Motor neuron (in vitro differentiated cells): ENCODE data around the gene SFI1. TPM values are rescaled to one million over a fixed set of nuclear protein-coding genes. Genes with fewer than 3 reads are reported as not detected.
"Not testable (repeated sequence)": the region's sequence is repeated elsewhere in the genome, so short reads cannot be mapped to it uniquely, and the experiment has no call there.

Experiments used
- ATAC-seq, 8 experiments: fragments of 200-7000 bp; cut with Tn5 transposase; replicated peaks in 6 of 8; 2 replicates each; pipeline ENCODE4 v1.8.0; 2021; ENCODE audit warnings: mild to moderate bottlenecking in 8 of 8, moderate library complexity in 8 of 8
- H3K27ac ChIP-seq, 2 donors: fragments of 250-450 bp; sonication (Bioruptor Pico); 2 replicates each; pipeline ENCODE4 v1.9.0; 2021; ENCODE audit warnings: antibody characterized with exemption in 2 of 2, mild to moderate bottlenecking in 2 of 2, moderate library complexity in 1 of 2
- H3K4me1 ChIP-seq, 2 donors: fragments of 250-450 bp; sonication (Bioruptor Pico); replicated peaks in 1 of 2; 2 replicates each; pipeline ENCODE4 v1.6.1; 2021; ENCODE audit warnings: antibody characterized with exemption in 2 of 2, mild to moderate bottlenecking in 2 of 2, moderate library complexity in 1 of 2
- H3K4me3 ChIP-seq, 5 donors: fragments of 250-450 bp; sonication (Bioruptor Pico); 2 replicates each; pipeline ENCODE4 v1.9.0; 2021; ENCODE audit warnings: antibody characterized with exemption in 5 of 5, mild to moderate bottlenecking in 5 of 5, moderate library complexity in 4 of 5
- WGBS, 10 experiments: fragments of 450-650 bp; shearing (Covaris generic); methylation state at CpG; one replicate each; pipeline ENCODE4 v1.0.0; 2022; 5-methylcytosine and 5-hydroxymethylcytosine counted together
- in situ Hi-C, 9 experiments: fragments of 400-800 bp; cut with MboI; loops; one replicate each; pipeline ENCODE4 v1.15.0; 2021; ENCODE audit warnings: low sequenced_read_pairs in 9 of 9, low pct_unique_long_range_greater_than_20kb in 2 of 9; ENCODE audit not compliant: unreplicated experiment in 9 of 9
- total RNA-seq, 8 experiments: library from RNA; unstranded; fragments of 300-600 nt; gene quantifications; 2 replicates each; pipeline versions ENCODE4 v1.2.3 to v1.2.4, GENCODE V29; 2022

The SFI1 gene
- total RNA-seq, 8 experiments from 2014 or later = 5.2 to 23.1 (median 14.4) TPM

DNA sequence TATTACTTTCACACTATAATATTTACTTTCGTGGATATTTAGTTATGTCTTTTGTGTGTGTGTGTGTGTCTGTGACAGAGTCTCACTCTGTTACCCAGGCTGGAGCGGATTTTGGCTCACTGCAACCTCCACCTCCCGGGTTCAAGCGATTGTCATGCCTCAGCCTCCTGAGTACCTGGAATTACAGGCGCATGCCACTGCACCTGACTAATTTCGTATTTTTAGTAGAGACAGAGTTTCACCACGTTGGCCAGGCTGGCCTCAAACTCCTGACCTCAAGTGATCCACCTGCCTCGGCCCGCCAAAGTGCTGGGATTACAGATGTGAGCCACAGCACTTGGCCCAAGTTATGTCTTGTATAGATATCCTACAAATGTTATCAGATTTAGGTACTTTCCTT is 155.8 kb downstream of the SFI1 start:
- 57 to 100% (median 90%) methylated on average over 1 to 8 of the region's 9 CpGs; no CpG with 5 or more reads in 2 of the 10 experiments for WGBS, 10 experiments
- ATAC-seq = no peak
- peaks cover 0 to 3% of the 10 kb centered on the region in 2 donors for H3K4me1 ChIP-seq
- no peak overlapping the region for H3K27ac ChIP-seq
- in situ Hi-C loops = loop anchor here in 2 of 9 experiments (25.0 kb wide), 1 partner anchor 310 kb away; no protein-coding TSS in a partner anchor
- H3K4me3 ChIP-seq = no peak overlapping the region

GRCh38 chr22:31652911-31653684 is 156.8 kb downstream of the SFI1 start:
- ATAC-seq = no peak
- WGBS, 10 experiments = 74 to 100% (median 90%) methylated on average over 2 to 9 of the region's 9 CpGs; no CpG with 5 or more reads in 1 of the 10 experiments

DNA sequence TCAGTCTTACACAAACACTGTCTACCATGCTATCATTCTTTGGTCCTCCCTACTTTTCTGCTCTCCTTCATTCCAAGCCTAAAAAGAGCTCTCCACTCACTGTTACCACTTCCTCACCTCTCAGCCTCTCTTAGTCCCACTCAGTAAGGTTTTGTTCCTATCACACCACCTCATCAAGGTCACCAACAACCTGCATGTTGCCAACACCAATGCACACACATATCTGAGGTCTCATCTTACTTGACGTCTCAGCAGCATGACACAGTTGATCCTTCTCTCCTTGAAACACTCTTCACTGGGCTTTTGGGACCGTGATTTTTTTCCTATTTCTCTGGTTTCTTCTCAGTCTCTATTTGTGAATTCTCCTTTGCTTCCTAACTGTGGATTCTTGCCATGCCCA is 157.6 kb downstream of the SFI1 start:
- ATAC-seq = no peak
- H3K4me3 ChIP-seq = no peak overlapping the region
- no peak overlapping the region for H3K27ac ChIP-seq
- 75 to 100% (median 89%) methylated on average over 1 to 2 of the region's 2 CpGs; no CpG with 5 or more reads in 3 of the 10 experiments for WGBS, 10 experiments
- in situ Hi-C loops = loop anchor here in 2 of 9 experiments (25.0 kb wide), 1 partner anchor 308 kb away; no protein-coding TSS in a partner anchor
- H3K4me1 ChIP-seq = no peaks in the 10 kb centered on the region

More at GRCh38 chr22:31652911-31653684, 156.8 kb downstream of the SFI1 start:
- Histone ChIP-seq H3K4me3 (no peak overlapping the region), H3K27ac (no peak overlapping the region), H3K4me1 (no peaks in the 10 kb centered on the region)
- in situ Hi-C loops = loop anchor here in 2 of 9 experiments (25.0 kb wide), 1 partner anchor 309 kb away; no protein-coding TSS in a partner anchor

- ATAC-seq = no peak
- H3K4me3 ChIP-seq = no peak overlapping the region
These were observed 158.1 kb downstream of the SFI1 start for GRCh38 chr22:31654408-31654807.

DNA sequence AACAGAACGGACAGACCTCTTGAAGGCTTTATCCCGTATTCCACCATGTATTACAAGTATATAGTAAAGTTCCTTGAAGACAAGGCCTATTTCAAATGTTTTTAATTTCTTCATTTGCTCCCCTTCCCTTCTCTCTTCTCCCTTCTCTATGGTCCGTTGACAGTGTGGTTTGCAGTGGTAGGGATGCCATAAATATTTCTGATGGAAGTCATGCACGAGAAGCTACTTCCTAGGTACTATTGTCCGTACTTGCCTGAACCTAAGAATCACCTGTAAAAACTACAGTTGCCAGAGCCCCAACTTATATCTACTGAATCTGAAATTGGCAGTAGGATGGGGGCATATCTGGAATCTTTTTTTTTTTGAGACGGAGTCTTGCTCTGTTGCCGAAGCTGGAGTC is 162.9 kb downstream of the SFI1 start:
- WGBS, 10 experiments = 56 to 100% (median 89%) methylated on average over 2 to 7 of the region's 7 CpGs; no CpG with 5 or more reads in 3 of the 10 experiments
- in situ Hi-C loops = loop anchor here in 2 of 9 experiments (25.0 kb wide), 1 partner anchor 303 kb away; no protein-coding TSS in a partner anchor
- Histone ChIP-seq H3K4me3 (no peak overlapping the region), H3K4me1 (peaks cover 4 to 6% of the 10 kb centered on the region in 2 donors), H3K27ac (no peak overlapping the region)
- ATAC-seq = no peak

More at GRCh38 chr22:31654408-31654807, 158.1 kb downstream of the SFI1 start:
- in situ Hi-C loops = loop anchor here in 2 of 9 experiments (25.0 kb wide), 1 partner anchor 308 kb away; no protein-coding TSS in a partner anchor
- Histone ChIP-seq H3K27ac (no peak overlapping the region), H3K4me1 (no peaks in the 10 kb centered on the region)
- 60 to 100% (median 92%) methylated on average over 1 to 5 of the region's 5 CpGs; no CpG with 5 or more reads in 4 of the 10 experiments for WGBS, 10 experiments

DNA sequence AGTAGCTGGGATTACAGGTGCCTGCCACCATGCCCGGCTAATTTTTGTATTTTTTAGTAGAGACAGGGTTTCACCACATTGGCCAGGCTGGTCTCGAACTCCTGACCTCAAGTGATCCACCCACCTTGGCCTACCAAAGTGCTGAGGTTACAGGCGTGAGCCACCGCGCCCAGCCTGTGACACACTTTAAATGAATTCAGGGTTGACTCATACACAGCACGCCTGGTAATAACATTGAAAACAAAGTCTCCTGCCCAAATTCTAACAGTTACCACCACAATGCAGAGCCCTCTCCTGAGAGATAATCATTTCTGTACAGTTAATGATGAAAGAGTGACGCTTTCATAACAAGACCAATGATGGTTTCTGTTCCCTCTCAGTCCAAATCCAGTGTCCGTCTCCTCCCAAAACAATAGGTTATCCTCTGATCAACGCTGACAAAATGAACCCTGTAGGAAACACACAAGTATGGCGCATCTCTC is 164.6 kb downstream of the SFI1 start:
- ATAC-seq = peak in 3 of 8 experiments; percentile 5 to 74 (median 70)
- H3K27ac ChIP-seq, H3K4me1 ChIP-seq: not testable (repeated sequence)
- in situ Hi-C loops = loop anchor here in 2 of 9 experiments (25.0 kb wide), 1 partner anchor 301 kb away; no protein-coding TSS in a partner anchor
- peak overlapping the region; percentile 71 to 97 (median 93) for H3K4me3 ChIP-seq
- 0 to 81% (median 63%) methylated on average over 1 to 7 of the region's 10 CpGs; no CpG with 5 or more reads in 2 of the 10 experiments for WGBS, 10 experiments

GRCh38 chr22:31661851-31662667 is 165.7 kb downstream of the SFI1 start, which contains the start of gene PISD:
Gene PISD (minus strand): TSS chr22:31662215. CDS start chr22:31662208, 7 bp downstream.
- peak; percentile 75 to 99 (median 97) for ATAC-seq
- WGBS, 10 experiments = 0 to 39% (median 9%) methylated on average over 5 to 21 of the region's 52 CpGs; no CpG with 5 or more reads in 1 of the 10 experiments
- H3K4me1 ChIP-seq = peaks cover 4 to 6% of the 10 kb centered on the region in 2 donors
- peak within 1 kb of the TSS; percentile 71 to 97 (median 93) for H3K4me3 ChIP-seq
- H3K27ac ChIP-seq = peak within 1 kb of the TSS; percentile 67 to 72
- in situ Hi-C loops = loop anchor here in 2 of 9 experiments (25.0 kb wide), 1 partner anchor 300 kb away; no protein-coding TSS in a partner anchor

DNA sequence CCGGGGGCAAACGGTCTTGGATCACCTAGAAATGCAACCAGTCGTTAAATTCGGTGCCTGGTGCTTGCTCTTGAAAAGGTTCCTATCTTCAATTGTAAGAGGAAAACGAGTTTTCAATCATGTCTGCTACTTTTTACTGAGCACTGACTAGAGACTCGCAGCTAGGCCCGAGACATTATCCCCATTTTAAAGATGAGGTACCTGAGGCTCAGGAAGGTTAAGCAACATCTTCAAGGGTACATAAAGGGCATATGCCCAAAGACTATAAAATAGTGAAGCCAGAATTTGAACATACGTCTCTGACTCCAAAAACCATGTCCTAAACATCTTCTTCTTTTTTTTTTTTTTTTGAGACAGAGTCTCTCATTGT is 166.3 kb downstream of the SFI1 start:
- peaks cover 4 to 6% of the 10 kb centered on the region in 2 donors for H3K4me1 ChIP-seq
- WGBS, 10 experiments = 28 to 88% (median 73%) methylated on average over 3 to 8 of the region's 8 CpGs
- in situ Hi-C loops = loop anchor here in 2 of 9 experiments (25.0 kb wide), 1 partner anchor 300 kb away; no protein-coding TSS in a partner anchor
- H3K4me3 ChIP-seq = peak overlapping the region; percentile 71 to 97 (median 93)
- H3K27ac ChIP-seq = no peak overlapping the region
- no peak for ATAC-seq

Other genes with a start within 250 kb of the SFI1 start
- gene PIK3IP1, start 204.0 kb upstream of the SFI1 start, total RNA-seq = 10 to 100 TPM in 1 of 8 experiments, 1 to 10 TPM in 7; 2.4 to 15.9 (median 5.6) TPM
- gene PATZ1, start 150.2 kb upstream of the SFI1 start, total RNA-seq = 10 to 100 TPM in 7 of 8 experiments, 1 to 10 TPM in 1; 4.7 to 69.6 (median 31.9) TPM
- 10 to 100 TPM; 56.4 to 84.8 (median 67.7) TPM for gene DRG1, start 96.9 kb upstream of the SFI1 start, total RNA-seq
- 10 to 100 TPM; 10.5 to 30.0 (median 24.7) TPM for gene EIF4ENIF1, start 6.7 kb upstream of the SFI1 start, total RNA-seq
- 10 to 100 TPM; 23.7 to 32.4 (median 26.5) TPM for gene PISD, start 165.7 kb downstream of the SFI1 start, total RNA-seq